Endothelial cell of umbilical vein (primary cell): ENCODE data around the gene KRTAP5-1.

Source experiments
- EZH2 ChIP-seq: IDR thresholded peaks from 2 replicates; pipeline ENCODE4 v1.6.1; 2012; ENCODE audit warnings: borderline replicate concordance, low read depth, mild to moderate bottlenecking, moderate library complexity, low read length, inconsistent platforms; ENCODE audit not compliant: severe bottlenecking
- FOS ChIP-seq: IDR thresholded peaks from 2 replicates; pipeline ENCODE4 v1.6.1; 2011; ENCODE audit warnings: mild to moderate bottlenecking, low read length, moderate library complexity, borderline replicate concordance; ENCODE audit not compliant: insufficient read depth
- GATA2 ChIP-seq: IDR thresholded peaks from 2 replicates; pipeline ENCODE4 v1.7.0; 2011; ENCODE audit warnings: low read depth, mild to moderate bottlenecking, moderate library complexity, mixed read lengths, low read length; ENCODE audit not compliant: insufficient read length, insufficient read depth
- JUN ChIP-seq: IDR thresholded peaks from 2 replicates; pipeline ENCODE4 v1.6.1; 2011; ENCODE audit warnings: borderline replicate concordance, low read depth; ENCODE audit not compliant: insufficient read length, insufficient read depth
- MYC ChIP-seq: IDR thresholded peaks from one replicate; pipeline ENCODE4 v1.6.1; 2011; ENCODE audit warnings: mild to moderate bottlenecking, low read depth, low read length
- POLR2A ChIP-seq: IDR thresholded peaks from 2 replicates; pipeline ENCODE4 v1.6.1; 2012; ENCODE audit warnings: low read depth, mild to moderate bottlenecking, control low read depth, low read length
- POLR2AphosphoS5 ChIP-seq: IDR thresholded peaks from 2 replicates; pipeline ENCODE4 v1.6.1; 2012; ENCODE audit warnings: low read depth, mild to moderate bottlenecking, control low read depth, low read length, moderate library complexity; ENCODE audit not compliant: insufficient read depth
- TF ChIP-seq, protein P1 (sequence below), 2 donors: IDR thresholded peaks; 1 replicate in 1 of 2; 2 replicates in 1 of 2; pipeline ENCODE4 v1.5.1; 2011; ENCODE audit warnings: low read length in 2 of 2, mild to moderate bottlenecking in 2 of 2, moderate library complexity in 2 of 2, control low read depth in 1 of 2, inconsistent platforms in 1 of 2, low read depth in 1 of 2; ENCODE audit not compliant: insufficient read depth in 1 of 2; ENCODE audit errors: extremely low read depth in 1 of 2
- TF ChIP-seq, protein P2 (sequence below): IDR thresholded peaks from 2 replicates; pipeline ENCODE4 v1.6.1; 2011; ENCODE audit not compliant: insufficient read depth, insufficient read length

DNA sequence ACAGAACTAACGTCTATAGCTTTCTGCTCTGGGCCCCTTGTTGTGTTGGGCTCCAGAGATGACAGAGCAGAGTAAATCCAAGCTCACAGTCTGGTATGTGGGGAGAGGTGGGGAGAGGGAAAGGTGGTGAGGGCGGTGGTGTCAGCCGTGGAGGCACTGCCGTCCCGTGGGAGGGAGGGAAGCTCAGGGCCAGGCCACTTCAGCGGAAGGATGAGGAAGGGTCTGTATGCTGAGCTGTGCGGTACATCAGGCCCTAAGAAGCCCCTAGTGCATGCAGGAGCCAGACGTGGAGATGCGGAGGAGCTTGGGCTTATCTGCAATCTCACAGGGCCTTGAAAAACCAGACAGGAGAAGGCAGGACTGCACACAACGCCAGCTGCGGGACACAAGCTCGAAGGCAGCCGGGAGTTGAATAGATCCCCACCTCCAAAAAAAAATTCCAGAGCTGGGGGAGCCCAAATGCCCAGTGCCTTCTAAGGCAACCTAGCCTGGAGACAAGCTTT lies 46.0 kb upstream of the KRTAP5-1 start:
- TF ChIP-seq, protein P1, sequence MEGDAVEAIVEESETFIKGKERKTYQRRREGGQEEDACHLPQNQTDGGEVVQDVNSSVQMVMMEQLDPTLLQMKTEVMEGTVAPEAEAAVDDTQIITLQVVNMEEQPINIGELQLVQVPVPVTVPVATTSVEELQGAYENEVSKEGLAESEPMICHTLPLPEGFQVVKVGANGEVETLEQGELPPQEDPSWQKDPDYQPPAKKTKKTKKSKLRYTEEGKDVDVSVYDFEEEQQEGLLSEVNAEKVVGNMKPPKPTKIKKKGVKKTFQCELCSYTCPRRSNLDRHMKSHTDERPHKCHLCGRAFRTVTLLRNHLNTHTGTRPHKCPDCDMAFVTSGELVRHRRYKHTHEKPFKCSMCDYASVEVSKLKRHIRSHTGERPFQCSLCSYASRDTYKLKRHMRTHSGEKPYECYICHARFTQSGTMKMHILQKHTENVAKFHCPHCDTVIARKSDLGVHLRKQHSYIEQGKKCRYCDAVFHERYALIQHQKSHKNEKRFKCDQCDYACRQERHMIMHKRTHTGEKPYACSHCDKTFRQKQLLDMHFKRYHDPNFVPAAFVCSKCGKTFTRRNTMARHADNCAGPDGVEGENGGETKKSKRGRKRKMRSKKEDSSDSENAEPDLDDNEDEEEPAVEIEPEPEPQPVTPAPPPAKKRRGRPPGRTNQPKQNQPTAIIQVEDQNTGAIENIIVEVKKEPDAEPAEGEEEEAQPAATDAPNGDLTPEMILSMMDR (IDR thresholded peaks at IDR 0.05; ENCODE audit: extremely low read depth in 1 of 2, insufficient read depth in 1 of 2, low read depth in 1 of 2, low read length in 2 of 2), result no peak
- TF ChIP-seq FOS (no peak), EZH2 (no peak), POLR2A (no peak), GATA2 (no peak), POLR2AphosphoS5 (no peak), JUN (no peak), MYC (no peak)
- TF ChIP-seq, protein P2, sequence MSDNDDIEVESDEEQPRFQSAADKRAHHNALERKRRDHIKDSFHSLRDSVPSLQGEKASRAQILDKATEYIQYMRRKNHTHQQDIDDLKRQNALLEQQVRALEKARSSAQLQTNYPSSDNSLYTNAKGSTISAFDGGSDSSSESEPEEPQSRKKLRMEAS, result no peak
